Panc1 (cell line): Measurements from ENCODE around the gene SNED1. TPM values are rescaled to one million over a fixed set of nuclear protein-coding genes. Genes with fewer than 3 reads are reported as not detected.

Experiments
- ATAC-seq: fragments of 200-7000 bp; cut with Tn5 transposase; 2 replicates; pipeline ENCODE4 v1.9.1; 2020; ENCODE audit warnings: mild to moderate bottlenecking, moderate library complexity
- BruUV-seq: library from RNA; stranded (reverse); fragments of 400-500 nt; replicated peaks from 2 replicates; lab custom pipeline; 2021; lab: Mats Ljungman, UMichigan
- CTCF ChIA-PET: fragments of 300-600 bp; sonication (Branson Sonifier 250); formaldehyde crosslinking; loops from one replicate; lab custom pipeline; 2022; ENCODE audit warnings: antibody characterized with exemption; lab: Charles Lee
- POLR2A ChIA-PET: fragments of 300-600 bp; sonication (Branson Sonifier 250); formaldehyde crosslinking; loops from one replicate; lab custom pipeline; 2022; ENCODE audit warnings: antibody characterized with exemption; lab: Charles Lee
- DNase-seq: peaks from one replicate; pipeline ENCODE4 v3.0.0-alpha.2; 2010; ENCODE audit warnings: low read depth, low spot score
- H3K27ac ChIP-seq: 2 replicates; pipeline ENCODE4 v1.5.1; 2011; ENCODE audit warnings: mild to moderate bottlenecking, low read length, inconsistent platforms
- H3K27me3 ChIP-seq: fragments of 200-500 bp; sonication (Bioruptor generic); 2 replicates; pipeline ENCODE4 v1.6.0; 2014; ENCODE audit warnings: low read length, inconsistent platforms; ENCODE audit not compliant: control insufficient read depth, insufficient read depth
- H3K36me3 ChIP-seq: fragments of 200-500 bp; sonication (Bioruptor generic); 2 replicates; pipeline ENCODE4 v1.5.1; 2014; ENCODE audit warnings: inconsistent platforms, mild to moderate bottlenecking, low read length, moderate library complexity; ENCODE audit not compliant: control insufficient read depth, insufficient read depth
- H3K4me1 ChIP-seq: 2 replicates; pipeline ENCODE4 v1.5.1; 2011; ENCODE audit warnings: inconsistent platforms, mild to moderate bottlenecking, low read length, moderate library complexity; ENCODE audit not compliant: control insufficient read depth, insufficient read depth
- H3K4me3 ChIP-seq, 2 experiments: 2 replicates each; pipeline ENCODE4 v1.5.1; 2011 to 2012; ENCODE audit warnings: low read depth in 2 of 2, low read length in 2 of 2, mild to moderate bottlenecking in 2 of 2, inconsistent platforms in 1 of 2, moderate library complexity in 1 of 2
- H3K9me3 ChIP-seq: fragments of 200-500 bp; sonication (Bioruptor generic); 2 replicates; pipeline ENCODE4 v1.5.1; 2014; ENCODE audit warnings: low read depth, mild to moderate bottlenecking, inconsistent platforms, low read length, moderate library complexity; ENCODE audit not compliant: control insufficient read depth, insufficient read depth
- POLR2AphosphoS5 ChIP-seq: IDR thresholded peaks from 2 replicates; pipeline ENCODE4 v1.6.1; 2012; ENCODE audit warnings: mild to moderate bottlenecking, low read depth, low read length, moderate library complexity
- SIN3A ChIP-seq: IDR thresholded peaks from 2 replicates; pipeline ENCODE4 v1.6.1; 2012; ENCODE audit warnings: low read depth, mild to moderate bottlenecking, low read length, moderate library complexity, borderline replicate concordance; ENCODE audit not compliant: insufficient read depth
- TCF7L2 ChIP-seq: IDR thresholded peaks from 2 replicates; pipeline ENCODE4 v1.6.1; 2011; ENCODE audit warnings: mild to moderate bottlenecking, low read depth, low read length, inconsistent platforms
- in situ Hi-C: cut with HindIII; loops from 2 replicates; pipeline ENCODE4 v1.10.0; 2016; ENCODE audit warnings: low sequenced_read_pairs, low pct_unique_long_range_greater_than_20kb
- intact Hi-C: fragments of 100-400 bp; cut with micrococcal nuclease; formaldehyde crosslinking; loops from one replicate; pipeline ENCODE4 v1.10.0; 2022; ENCODE audit not compliant: unreplicated experiment
- total RNA-seq: library from RNA; stranded (reverse); gene quantifications from one replicate; pipeline ENCODE4 v1.2.1, GENCODE V29; 2021; ENCODE audit not compliant: unreplicated experiment
- TF ChIP-seq, protein P1 (sequence below): fragments of 450-650 bp; IDR thresholded peaks from 2 replicates; pipeline ENCODE4 v1.5.1; 2017; ENCODE audit warnings: mild to moderate bottlenecking
- TF ChIP-seq, protein P2 (sequence below), 2 experiments: IDR thresholded peaks; 2 replicates each; pipeline ENCODE4 v1.6.1; 2011 to 2012; ENCODE audit warnings: low read depth in 2 of 2, control low read depth in 1 of 2, low read length in 1 of 2, mild to moderate bottlenecking in 1 of 2, moderate library complexity in 1 of 2; ENCODE audit not compliant: insufficient read depth in 1 of 2

The SNED1 gene
- total RNA-seq, 1 experiment from 2014 or later: 11.0 TPM

DNA sequence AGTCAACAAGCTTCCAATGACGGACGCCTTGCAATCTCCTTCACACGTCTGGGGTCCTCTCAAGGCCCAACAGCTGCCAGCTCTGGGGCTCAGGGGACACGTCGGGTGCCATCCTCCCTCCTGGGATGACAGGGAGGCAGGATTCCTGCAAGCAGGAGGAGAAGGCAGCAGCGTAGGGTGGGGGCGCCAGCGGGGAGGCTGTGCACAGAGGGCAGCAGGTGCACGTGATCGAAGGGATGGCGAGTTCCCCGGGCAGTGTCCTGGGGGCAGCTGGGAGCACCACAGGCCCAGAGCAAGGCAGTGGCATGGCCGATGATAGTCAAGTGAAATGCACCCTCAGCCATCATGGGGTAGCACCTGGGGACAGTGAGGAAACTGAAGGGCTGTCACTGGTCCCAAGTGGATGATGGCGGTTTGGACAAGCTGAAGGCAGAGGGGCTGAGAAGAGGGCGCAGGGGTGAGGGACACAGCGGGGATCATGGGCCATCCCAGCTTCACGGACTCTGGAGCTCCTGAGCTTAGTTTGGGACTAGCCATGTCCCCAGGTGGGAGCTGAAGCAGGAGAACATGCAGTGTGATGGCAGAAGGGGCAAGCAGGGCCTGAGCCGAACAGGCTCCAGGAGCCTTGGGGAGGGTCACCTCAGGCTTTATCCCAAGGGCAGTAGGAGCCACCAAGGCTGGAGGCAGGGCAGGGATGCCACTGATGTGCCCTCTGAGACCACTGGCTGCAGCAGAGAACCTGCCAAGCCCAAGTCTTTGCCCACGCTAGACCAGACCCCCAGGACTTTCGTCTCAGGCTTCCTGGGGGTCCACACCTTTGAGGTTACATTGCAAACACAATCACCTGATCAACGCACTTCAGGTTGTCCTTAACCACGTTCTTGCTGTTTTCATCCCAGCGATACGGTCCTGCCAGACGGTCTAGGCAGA lies 16.3 kb upstream of the SNED1 start:
- CTCF ChIA-PET: no interaction called here
- ATAC-seq (no peak), DNase-seq (no peak)
- no peak overlapping the region for H3K4me3 ChIP-seq
- H3K9me3 ChIP-seq: no peaks in the 10 kb centered on the region
- TF ChIP-seq, protein P1, sequence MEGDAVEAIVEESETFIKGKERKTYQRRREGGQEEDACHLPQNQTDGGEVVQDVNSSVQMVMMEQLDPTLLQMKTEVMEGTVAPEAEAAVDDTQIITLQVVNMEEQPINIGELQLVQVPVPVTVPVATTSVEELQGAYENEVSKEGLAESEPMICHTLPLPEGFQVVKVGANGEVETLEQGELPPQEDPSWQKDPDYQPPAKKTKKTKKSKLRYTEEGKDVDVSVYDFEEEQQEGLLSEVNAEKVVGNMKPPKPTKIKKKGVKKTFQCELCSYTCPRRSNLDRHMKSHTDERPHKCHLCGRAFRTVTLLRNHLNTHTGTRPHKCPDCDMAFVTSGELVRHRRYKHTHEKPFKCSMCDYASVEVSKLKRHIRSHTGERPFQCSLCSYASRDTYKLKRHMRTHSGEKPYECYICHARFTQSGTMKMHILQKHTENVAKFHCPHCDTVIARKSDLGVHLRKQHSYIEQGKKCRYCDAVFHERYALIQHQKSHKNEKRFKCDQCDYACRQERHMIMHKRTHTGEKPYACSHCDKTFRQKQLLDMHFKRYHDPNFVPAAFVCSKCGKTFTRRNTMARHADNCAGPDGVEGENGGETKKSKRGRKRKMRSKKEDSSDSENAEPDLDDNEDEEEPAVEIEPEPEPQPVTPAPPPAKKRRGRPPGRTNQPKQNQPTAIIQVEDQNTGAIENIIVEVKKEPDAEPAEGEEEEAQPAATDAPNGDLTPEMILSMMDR: no peak
- TF ChIP-seq POLR2AphosphoS5: no peak
- TF ChIP-seq, protein P2, sequence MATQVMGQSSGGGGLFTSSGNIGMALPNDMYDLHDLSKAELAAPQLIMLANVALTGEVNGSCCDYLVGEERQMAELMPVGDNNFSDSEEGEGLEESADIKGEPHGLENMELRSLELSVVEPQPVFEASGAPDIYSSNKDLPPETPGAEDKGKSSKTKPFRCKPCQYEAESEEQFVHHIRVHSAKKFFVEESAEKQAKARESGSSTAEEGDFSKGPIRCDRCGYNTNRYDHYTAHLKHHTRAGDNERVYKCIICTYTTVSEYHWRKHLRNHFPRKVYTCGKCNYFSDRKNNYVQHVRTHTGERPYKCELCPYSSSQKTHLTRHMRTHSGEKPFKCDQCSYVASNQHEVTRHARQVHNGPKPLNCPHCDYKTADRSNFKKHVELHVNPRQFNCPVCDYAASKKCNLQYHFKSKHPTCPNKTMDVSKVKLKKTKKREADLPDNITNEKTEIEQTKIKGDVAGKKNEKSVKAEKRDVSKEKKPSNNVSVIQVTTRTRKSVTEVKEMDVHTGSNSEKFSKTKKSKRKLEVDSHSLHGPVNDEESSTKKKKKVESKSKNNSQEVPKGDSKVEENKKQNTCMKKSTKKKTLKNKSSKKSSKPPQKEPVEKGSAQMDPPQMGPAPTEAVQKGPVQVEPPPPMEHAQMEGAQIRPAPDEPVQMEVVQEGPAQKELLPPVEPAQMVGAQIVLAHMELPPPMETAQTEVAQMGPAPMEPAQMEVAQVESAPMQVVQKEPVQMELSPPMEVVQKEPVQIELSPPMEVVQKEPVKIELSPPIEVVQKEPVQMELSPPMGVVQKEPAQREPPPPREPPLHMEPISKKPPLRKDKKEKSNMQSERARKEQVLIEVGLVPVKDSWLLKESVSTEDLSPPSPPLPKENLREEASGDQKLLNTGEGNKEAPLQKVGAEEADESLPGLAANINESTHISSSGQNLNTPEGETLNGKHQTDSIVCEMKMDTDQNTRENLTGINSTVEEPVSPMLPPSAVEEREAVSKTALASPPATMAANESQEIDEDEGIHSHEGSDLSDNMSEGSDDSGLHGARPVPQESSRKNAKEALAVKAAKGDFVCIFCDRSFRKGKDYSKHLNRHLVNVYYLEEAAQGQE (IDR thresholded peaks at IDR 0.05; ENCODE audit: insufficient read depth in 1 of 2, low read depth in 2 of 2, low read length in 1 of 2): no peak
- no peak for TF ChIP-seq SIN3A
- no peak for TF ChIP-seq TCF7L2
- no TSS peak for BruUV-seq
- H3K36me3 ChIP-seq: no peaks in the 10 kb centered on the region
- H3K27me3 ChIP-seq: no peaks in the 10 kb centered on the region
- in situ Hi-C loops (no loop called here), intact Hi-C loops (no loop called here)
- peaks cover 9% of the 10 kb centered on the region for H3K4me1 ChIP-seq
- H3K27ac ChIP-seq: no peak overlapping the region
- POLR2A ChIA-PET: no interaction called here

DNA sequence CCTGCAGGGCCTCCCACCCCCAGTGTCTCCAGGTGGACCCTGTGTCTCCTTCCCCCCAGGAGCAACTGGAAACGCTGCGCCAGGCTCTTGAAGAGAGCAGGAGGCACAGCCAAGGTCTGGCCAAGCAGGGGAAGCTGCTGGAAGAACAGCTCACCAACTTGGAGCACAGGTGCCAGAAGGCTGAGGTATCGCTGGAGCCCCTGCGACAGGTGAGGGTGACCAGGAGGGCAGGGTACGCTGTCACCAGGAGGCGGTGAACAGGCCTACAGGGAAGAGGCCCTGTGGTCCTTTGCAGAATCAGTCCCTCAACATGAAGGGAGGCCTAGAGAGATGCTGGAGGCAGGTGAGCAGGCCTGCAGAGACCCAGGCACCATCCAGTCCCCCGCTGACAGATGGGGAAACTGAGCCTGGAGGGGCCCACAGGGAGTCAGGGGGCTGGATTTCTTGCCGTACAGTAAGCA lies 15.6 kb upstream of the SNED1 start:
- ChIA-PET CTCF (no interaction called here), POLR2A (no interaction called here)

More for the DNA sequence above, 15.6 kb upstream of the SNED1 start:
- H3K36me3 ChIP-seq: no peaks in the 10 kb centered on the region
- BruUV-seq: no TSS peak
- intact Hi-C loops: no loop called here
- no peaks in the 10 kb centered on the region for H3K9me3 ChIP-seq
- peaks cover 14% of the 10 kb centered on the region for H3K4me1 ChIP-seq
- in situ Hi-C loops: no loop called here
- H3K27me3 ChIP-seq: no peaks in the 10 kb centered on the region
- ATAC-seq (no peak), DNase-seq (no peak)
- no peak overlapping the region for H3K4me3 ChIP-seq
- TF ChIP-seq, protein P2 (IDR thresholded peaks at IDR 0.05; ENCODE audit: insufficient read depth in 1 of 2, low read depth in 2 of 2, low read length in 1 of 2): no peak
- TF ChIP-seq TCF7L2 (no peak), POLR2AphosphoS5 (no peak), SIN3A (no peak)
- TF ChIP-seq, protein P1: no peak
- no peak overlapping the region for H3K27ac ChIP-seq
